GM12891 (cell line): ENCODE data around the gene SI.

Experiments
- PAX5 ChIP-seq: IDR thresholded peaks from 2 replicates; pipeline ENCODE4 v1.6.1; 2011; ENCODE audit warnings: low read length, moderate library complexity, mild to moderate bottlenecking; ENCODE audit not compliant: insufficient read depth, severe bottlenecking
- POLR2A ChIP-seq: IDR thresholded peaks from 2 replicates; pipeline ENCODE4 v1.6.1; 2011; ENCODE audit warnings: low read depth, low read length, control low read depth
- POLR2AphosphoS5 ChIP-seq: IDR thresholded peaks from 2 replicates; pipeline ENCODE4 v1.6.1; 2011; ENCODE audit warnings: low read depth, low read length, control low read depth
- TAF1 ChIP-seq: IDR thresholded peaks from 2 replicates; pipeline ENCODE4 v1.6.1; 2011; ENCODE audit warnings: low read depth, low read length, control low read depth

DNA sequence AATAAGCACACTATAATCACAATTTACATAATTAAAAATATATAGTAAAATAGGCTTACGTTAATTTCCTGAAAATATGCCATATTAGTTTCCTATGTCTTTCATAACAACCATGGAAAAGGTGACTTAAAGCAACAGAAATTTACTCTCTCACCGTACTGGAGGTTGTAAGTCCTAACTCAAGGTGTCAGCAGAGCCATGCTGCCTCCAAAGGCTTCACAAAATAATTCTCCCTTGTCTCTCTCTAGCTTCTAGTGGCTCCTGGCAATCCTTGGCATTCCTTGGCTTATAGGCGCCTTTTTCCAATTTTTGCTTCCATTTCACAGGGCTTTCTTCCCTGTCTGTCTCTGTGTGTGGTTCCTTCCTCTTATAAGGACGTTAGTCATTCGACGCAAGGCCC is 7.6 kb downstream of the SI start:
- no peak for TF ChIP-seq POLR2A
- TF ChIP-seq TAF1, result no peak
- no peak for TF ChIP-seq POLR2AphosphoS5
- TF ChIP-seq PAX5, result no peak
